ENCODE results near the gene DACT2. TPM values are rescaled to one million over a fixed set of nuclear protein-coding genes. Genes with fewer than 3 reads are reported as not detected.
"Not testable (repeated sequence)": the region's sequence is repeated elsewhere in the genome, so short reads cannot be mapped to it uniquely, and the experiment has no call there.

DACT2 gene, protein sequence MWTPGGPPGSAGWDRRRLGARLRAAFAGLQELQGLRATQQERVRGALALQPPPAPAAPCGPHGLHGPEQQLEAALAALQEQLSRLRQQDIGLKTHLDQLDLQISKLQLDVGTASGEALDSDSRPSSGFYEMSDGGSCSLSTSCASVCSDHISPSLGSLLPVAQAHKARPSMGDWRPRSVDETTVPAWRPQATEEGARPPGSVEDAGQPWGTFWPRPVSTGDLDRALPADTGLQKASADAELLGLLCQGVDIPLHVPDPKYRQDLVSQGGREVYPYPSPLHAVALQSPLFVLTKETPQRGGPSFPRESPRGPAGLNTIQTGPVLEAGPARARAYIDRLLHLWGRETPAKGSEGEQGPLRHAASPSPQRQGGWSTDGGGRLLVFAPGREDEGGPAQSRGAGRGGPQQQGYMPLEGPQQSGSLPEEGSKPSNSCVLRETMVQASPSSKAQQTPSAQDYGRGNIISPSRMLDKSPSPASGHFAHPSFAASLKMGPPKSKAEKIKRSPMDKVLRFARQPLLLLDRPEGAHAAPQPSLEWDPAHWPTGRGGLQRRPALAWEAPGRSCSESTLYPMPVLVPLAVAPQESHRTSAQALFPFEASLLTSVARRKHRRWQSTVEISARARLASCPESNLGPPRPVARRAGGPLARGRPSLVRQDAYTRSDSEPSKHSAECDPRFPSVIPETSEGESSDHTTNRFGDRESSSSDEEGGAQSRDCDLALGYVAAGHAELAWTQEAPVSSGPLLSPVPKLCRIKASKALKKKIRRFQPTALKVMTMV
- polyA plus RNA-seq (ENCODE audit: insufficient read length in 12 of 12), result 1 to 10 TPM in 6 of 12 donors, under 1 TPM in 4, not detected in 2; 0.26 to 5.4 (median 1.1) TPM
- long read RNA-seq, donor 1, partial matches to known transcripts, result 0 of 3 reads
- long read RNA-seq, donor 1, other reads (novel, unspliced or antisense), result 0 of 3 reads
- long read RNA-seq, donor 2, partial matches to known transcripts, result 0 of 2 reads
- long read RNA-seq, donor 2, other reads (novel, unspliced or antisense), result 0 of 2 reads
- long read RNA-seq, donor 3, result 0 reads
- long read RNA-seq, donor 4, result 0 reads
- long read RNA-seq, donor 5, result 0 reads
- long read RNA-seq, donor 6, result 0 reads
- long read RNA-seq, donor 7, result 0 reads
- long read RNA-seq, donor 8, partial matches to known transcripts, result 0 of 1 reads
- long read RNA-seq, donor 8, other reads (novel, unspliced or antisense), result 0 of 1 reads
- long read RNA-seq, donor 9, result 0 reads
- long read RNA-seq, donor 10, partial matches to known transcripts, result 0 of 1 reads
- long read RNA-seq, donor 10, other reads (novel, unspliced or antisense), result 0 of 1 reads
- long read RNA-seq, donor 11, partial matches to known transcripts, result 0 of 4 reads
- long read RNA-seq, donor 11, other reads (novel, unspliced or antisense), result 0 of 4 reads

DNA sequence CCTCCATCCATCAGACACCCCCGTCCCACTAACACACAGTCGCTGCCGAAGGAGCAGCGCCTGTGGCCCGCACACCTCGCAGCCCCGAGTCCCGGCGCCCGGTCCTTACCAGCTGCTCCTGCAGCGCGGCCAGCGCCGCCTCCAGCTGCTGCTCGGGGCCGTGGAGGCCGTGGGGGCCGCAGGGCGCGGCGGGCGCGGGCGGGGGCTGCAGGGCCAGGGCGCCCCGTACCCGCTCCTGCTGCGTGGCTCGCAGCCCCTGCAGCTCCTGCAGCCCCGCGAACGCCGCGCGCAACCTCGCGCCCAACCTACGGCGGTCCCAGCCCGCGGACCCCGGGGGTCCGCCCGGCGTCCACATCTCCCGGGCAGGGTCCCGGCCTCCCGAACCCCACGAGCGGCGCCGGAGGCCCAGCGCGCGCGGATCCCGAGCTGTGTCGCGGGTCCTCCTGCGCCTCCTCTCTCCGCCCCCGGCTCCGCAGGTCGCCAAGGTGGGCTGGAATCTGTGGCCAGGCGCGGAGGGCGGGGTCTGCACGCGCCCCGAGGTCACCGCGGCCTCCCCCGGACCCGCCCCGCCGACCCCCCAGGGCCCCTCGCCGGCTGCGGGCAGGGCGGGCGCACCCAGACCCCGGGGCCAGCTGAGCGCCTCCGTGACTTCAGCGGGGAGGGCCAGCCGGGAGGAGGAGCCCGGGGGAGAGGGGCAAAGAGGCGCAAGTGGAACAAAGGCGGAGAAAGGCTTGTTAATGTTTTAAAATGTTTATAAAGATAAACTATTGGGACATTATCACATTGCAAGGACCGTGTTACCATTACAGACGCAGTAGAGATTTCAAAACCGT lies at the start of gene DACT2:
Gene DACT2, minus strand, starts transcription at position 499 of the 833 bp plus-strand sequence. Its CDS starts 144 bp downstream, at position 355.
- no peak for DNase-seq

- no peak for DNase-seq
These were observed 49.4 kb upstream of the DACT2 start for GRCh38 chr6:168368936-168369335.

DNA sequence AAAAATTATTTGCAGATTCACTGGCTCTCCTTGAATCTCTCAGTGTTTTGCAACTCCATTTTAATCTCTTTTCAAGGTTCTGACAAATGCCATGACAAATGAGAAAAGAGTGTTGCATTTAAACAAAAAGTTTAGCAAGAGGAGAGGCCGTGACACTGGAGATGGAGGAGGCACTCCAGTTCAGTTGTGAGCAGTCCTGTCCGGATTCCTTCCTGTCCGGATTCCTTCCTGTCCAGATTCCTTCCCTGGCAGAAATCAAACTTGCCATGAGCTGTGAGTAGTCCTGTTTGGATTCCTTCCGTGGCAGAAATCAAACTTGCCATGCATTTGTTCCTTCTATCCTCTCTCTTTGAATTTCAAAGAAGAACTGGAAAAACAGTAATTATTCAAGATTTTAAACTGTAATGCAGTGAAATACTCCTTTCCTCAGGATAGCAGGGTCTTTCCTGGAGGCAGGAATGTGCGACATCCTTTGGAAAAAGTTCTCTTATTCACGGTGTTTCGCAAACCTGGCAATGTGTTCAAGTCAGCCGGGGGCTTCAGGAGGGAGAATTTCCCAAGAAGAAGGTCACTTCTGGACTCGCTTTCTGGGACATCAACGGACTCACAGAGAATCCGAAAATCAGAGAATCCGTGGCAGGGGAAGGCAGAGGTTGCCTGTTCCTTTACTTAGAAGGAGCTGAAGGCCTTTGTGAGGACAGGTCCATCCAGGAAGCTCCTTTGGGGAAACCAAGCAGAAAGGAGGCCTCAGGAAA lies 48.7 kb upstream of the DACT2 start:
- peak; percentile 41 for DNase-seq

DNA sequence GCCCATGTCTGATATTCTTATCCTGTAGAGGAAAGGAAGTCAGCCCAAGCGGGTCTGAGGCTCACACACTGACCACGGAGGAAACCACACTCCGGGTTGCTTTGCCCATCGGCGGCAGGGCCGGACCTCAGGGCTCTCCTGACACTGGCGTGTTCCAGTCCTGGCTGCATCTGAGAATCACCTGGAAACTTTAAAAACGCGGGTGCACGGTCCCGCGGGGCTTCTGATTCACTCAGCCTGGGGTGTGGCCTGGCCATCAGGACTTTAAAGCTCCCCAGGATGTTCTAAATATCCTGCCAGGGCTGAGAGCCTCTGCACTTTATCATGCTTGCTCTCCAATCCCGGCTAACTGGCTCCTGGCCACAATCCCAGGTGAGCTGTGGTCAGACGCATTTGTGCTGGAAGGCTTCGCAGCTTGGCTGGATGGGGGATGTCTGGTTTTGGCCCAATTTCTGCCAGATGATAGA lies 47.7 kb upstream of the DACT2 start:
- peak; percentile 67 for DNase-seq

GRCh38 chr6:168366473-168366872 lies 46.9 kb upstream of the DACT2 start:
- DNase-seq, result no peak

DNA sequence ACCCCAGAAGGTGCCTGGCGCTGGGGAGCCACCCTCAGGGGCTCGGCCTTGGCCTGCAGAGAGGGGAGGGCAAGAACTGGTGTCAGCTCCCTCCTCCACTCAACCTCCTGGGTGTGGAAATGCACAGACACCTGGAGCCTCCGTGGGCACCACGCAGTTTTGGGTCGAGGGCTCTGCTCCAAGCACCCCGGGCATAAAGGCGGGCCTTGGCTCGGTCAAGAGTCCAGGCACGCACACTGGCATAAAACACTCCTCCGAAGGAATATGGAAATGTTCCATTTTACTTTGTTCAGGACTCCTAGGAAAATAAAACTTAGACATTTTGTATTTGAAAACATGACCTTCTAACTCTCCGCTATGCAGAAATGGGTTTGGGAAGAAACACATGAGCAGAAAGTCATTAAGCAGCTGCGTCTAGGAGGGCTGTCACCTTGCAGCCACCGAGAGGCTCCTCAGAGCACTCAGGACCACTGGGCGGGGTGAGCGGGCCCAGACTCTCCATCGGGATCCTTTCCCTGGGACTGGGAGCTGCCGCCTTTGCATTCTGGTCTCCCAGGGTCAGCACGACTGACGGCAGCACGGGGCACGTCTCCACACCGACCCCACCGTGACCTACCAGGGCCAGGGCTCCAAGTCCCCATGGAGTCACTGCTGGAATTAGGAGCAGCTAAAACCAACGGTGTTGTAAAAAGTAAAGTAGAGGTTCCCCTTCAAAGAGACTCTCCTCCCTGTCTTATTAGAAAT lies 46.0 kb upstream of the DACT2 start:
- DNase-seq, result no peak

DNA sequence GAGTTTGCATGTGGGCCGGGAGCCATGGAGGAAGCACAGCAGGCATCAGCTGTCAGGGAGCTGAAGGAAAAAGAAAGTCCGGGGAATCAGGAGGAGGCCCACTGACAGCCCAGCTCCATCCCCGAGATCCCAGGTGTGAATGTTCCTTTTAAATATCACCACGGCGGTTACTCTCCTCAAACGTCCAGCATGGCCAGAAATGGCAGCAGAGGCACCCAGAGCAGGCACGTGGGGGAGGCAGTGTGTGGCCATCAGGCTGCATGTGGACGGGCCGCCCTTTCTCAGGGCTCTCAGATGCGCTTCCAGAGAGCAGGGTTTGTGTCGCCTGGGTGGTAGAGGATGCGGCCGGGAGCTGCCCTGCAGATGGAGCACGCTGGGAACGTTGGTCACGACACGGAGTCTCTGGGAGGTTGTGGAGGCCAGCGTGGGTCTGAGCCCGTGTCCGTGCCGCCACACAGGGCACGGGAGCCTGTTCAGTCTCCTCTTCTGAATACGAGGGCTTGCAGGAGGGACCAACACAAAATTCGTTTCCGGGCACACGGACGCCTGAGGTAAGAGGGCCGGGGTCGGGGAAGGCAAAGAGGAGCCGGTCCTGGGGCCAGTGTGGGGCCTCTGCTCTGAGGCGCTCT lies 45.3 kb upstream of the DACT2 start:
- DNase-seq, result no peak

DNA sequence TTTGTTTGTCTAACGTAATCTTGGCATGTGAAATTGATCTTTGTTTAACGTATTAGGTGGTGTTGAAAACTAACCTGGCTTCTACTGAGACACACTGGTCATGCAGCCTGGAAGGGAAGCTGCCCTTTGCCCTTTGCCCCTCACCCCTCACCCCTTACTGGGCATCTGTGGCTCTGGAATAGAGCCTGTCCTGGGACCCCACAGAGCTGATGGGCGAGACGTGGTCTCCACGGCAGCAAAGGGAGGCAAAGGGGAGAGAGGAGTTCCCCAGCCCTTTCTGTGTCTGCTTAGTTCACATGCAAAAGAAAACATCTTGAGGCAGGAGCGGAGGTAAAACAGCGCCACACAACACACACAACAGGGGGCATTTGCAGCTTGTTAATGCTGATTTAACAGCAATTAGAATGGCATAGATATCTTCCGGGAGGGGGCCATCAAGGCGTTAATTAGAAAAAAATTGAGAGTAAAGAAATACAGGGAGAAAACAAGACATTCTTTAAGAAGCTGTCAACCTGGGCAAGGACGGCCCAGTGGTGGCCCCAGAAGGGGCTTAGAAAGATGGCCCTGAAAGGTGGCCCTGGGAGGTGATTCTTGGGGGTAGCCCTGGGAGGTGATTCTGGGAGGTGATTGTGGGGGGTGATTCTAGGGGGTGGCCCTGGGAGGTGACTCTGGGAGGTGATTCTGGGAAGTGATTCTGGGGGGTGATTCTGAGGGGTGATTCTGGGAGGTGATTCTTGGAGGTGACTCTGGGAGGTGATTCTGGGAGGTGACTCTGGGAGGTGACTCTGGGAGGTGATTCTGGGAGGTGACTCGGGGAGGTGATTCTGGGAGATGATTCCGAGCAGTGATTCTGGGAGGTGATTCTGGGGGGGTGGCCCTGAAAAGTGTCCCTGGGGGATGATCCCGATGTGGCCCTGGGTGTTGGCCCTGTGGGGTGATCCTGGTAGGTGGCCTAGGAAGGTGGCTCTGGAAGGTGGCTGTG lies 44.5 kb upstream of the DACT2 start:
- no peak for DNase-seq

DNA sequence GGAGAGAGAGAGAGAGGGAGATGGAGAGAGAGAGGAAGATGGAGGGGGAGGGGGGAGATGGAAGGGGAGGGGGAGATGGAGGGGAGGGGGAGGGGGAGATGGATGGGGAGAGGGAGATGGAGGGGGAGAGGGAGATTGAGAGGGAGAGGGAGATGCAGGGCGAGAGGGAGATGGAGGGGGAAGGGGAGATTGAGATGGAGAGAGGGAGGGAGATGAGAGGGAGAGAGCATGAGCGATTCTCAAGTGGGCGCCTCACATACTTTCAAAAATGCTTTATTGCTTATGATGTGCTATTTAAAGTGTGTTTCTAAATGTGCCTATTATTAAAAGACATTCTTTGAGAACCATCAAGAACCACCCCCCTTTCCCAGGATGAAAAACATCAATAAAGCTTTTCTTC lies 43.7 kb upstream of the DACT2 start:
- no peak for DNase-seq

- no peak for DNase-seq
These were observed 42.9 kb upstream of the DACT2 start for GRCh38 chr6:168362276-168362990.

DNA sequence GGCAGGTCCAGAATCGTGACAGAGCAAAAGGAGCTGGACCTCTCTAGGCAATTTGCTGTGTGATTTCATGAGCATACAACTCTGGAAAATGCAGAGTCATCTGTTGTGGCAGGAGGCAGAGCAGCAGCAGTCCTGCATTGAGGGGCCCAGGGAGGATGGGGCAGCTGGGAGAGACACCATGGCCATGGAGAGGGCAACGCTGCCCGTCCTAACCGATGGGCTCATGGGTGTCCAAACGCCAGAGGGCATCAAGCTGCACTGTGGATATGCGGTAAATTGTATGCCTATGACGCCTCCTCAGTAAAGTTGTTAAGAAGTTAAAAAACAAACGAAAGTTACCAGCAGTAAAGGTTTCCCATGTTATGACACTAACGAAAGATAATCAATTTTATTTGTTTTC lies 42.2 kb upstream of the DACT2 start:
- no peak for DNase-seq

DNA sequence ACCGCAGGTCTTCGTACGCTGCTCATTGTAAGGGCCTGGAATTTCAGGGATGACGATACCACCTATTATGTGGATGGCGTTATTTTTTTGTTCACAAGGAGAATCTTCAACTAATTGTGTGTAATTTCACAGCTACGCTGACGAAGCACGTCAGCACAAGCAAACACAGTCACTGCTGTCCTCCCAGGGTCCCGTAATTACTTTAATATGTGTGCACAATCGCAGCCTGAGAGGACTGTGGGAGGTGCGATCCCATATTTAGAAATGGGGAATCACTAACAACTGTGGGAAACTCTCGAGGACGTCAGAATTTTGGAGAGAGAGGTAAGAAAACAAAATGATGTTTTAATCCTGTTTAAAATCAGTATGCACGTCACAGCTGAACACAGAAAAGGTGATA lies 40.2 kb upstream of the DACT2 start:
- no peak for DNase-seq

- DNase-seq, result no peak
These were observed 39.4 kb upstream of the DACT2 start for GRCh38 chr6:168358842-168359420.

DNA sequence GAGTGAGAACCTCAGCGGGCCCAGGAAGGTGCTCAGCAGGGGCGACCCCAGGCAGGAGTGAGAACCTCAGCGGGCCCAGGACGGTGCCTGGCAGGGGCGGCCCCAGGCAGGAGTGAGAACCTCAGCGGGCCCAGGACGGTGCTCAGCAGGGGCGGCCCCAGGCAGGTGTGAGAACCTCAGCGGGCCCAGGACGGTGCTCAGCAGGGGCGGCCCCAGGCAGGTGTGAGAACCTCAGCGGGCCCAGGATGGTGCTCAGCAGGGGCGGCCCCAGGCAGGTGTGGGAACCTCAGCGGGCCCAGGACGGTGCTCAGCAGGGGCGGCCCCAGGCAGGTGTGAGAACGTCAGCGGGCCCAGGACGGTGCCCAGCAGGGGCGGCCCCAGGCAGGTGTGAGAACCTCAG lies 37.3 kb upstream of the DACT2 start:
- not testable (repeated sequence) for DNase-seq

DNA sequence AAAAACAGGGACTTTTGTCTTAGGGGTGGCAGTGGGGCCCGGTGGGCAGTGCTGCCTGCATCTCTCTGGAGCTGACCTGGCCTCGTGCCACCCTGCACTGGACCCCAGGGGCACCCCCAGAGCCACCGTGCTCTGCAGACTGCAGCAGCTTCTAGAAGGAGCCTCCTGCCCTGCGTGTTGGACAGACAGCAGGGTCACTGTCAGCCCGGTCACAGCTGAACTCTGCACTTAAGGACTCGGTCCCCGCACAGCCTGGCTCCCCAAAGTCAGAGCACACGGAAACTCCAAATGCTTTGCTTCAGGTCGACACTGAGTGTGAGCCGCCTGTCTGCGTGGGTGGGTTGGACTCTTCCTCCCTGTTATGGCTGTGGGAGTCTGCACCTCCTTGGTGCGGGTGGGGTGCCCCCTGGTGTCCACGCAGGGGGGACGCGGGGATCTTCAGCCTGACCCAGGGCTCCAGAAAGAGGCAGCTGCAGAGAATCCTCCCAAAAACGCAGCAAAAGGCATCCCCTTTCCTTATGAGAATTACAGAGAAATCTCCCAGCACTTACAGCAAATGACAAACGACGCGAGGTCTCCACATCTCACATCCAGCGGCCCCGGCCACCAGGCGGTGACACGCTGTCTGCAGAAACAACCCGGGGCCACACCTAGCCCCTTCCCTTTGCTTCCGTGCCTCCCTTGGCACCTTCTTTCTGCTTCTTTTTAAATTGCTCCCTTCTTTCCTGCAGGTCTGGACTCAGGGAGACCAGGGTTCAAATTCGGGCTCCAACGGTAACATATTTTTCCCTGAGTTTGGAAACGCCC lies 36.3 kb upstream of the DACT2 start:
- DNase-seq, result peak; percentile 66

Measured in muscle of arm (tissue), 14 donors.